T47D (cell line): ENCODE results near the gene SLC6A13.
"Not testable (repeated sequence)": the region's sequence is repeated elsewhere in the genome, so short reads cannot be mapped to it uniquely, and the experiment has no call there.

Source experiments
- DNase-seq, 2 experiments: peaks; one replicate each; pipeline versions ENCODE4 v3.0.0 to v3.0.0-alpha.2; 2011 to 2012; ENCODE audit warnings: low read depth in 1 of 2, low spot score in 1 of 2
- JUND ChIP-seq: IDR thresholded peaks from 2 replicates; pipeline ENCODE4 v1.6.1; 2012; ENCODE audit warnings: low read depth
- in situ Hi-C: cut with HindIII; loops from 2 replicates; pipeline ENCODE4 v1.10.0; 2016; ENCODE audit warnings: low sequenced_read_pairs, low pct_unique_long_range_greater_than_20kb

The SLC6A13 gene

GRCh38 chr12:236445-236844, 26.2 kb downstream of the SLC6A13 start:
- TF ChIP-seq JUND = no peak
- DNase-seq = no peak
- in situ Hi-C loops = no loop called here

- in situ Hi-C loops, DNase-seq: not testable (repeated sequence)
Observed at GRCh38 chr12:235967-236366, 26.7 kb downstream of the SLC6A13 start.

- in situ Hi-C loops = no loop called here
- no peak for TF ChIP-seq JUND
- DNase-seq = no peak
Observed at GRCh38 chr12:234891-235415, 27.7 kb downstream of the SLC6A13 start.

GRCh38 chr12:234019-234418, 28.6 kb downstream of the SLC6A13 start:
- no peak for TF ChIP-seq JUND
- no peak for DNase-seq
- in situ Hi-C loops = no loop called here

GRCh38 chr12:233615-233968, 29.0 kb downstream of the SLC6A13 start:
- DNase-seq = no peak
- in situ Hi-C loops = no loop called here
- no peak for TF ChIP-seq JUND

- in situ Hi-C loops = no loop called here
- DNase-seq = no peak
- no peak for TF ChIP-seq JUND
Observed at GRCh38 chr12:232731-233614, 29.7 kb downstream of the SLC6A13 start.

- DNase-seq = no peak
- in situ Hi-C loops = no loop called here
- TF ChIP-seq JUND = no peak
Observed at GRCh38 chr12:230925-231671, 31.5 kb downstream of the SLC6A13 start.

- no peak for DNase-seq
- no peak for TF ChIP-seq JUND
- in situ Hi-C loops = no loop called here
Observed at GRCh38 chr12:229441-230191, 33.0 kb downstream of the SLC6A13 start.

- TF ChIP-seq JUND = no peak
- in situ Hi-C loops = no loop called here
- DNase-seq = no peak
Observed at GRCh38 chr12:228846-229200, 33.8 kb downstream of the SLC6A13 start.

GRCh38 chr12:227923-228845, 34.5 kb downstream of the SLC6A13 start:
- DNase-seq = no peak
- in situ Hi-C loops = no loop called here
- no peak for TF ChIP-seq JUND

- no peak for TF ChIP-seq JUND
- in situ Hi-C loops = no loop called here
- DNase-seq = no peak
Observed at GRCh38 chr12:227286-227915, 35.2 kb downstream of the SLC6A13 start.
